Type B pancreatic cell (in vitro differentiated cells): ENCODE data around the gene SMYD1. TPM values are rescaled to one million over a fixed set of nuclear protein-coding genes. Genes with fewer than 3 reads are reported as not detected.

Experiments used
- DNase-seq: peaks from one replicate; pipeline ENCODE4 v3.0.0; 2021; ENCODE audit warnings: mixed read lengths; ENCODE audit not compliant: unreplicated experiment; ENCODE audit errors: extremely low spot score
- H3K27ac Mint-ChIP-seq: 2 replicates; pipeline ENCODE4 v1.8.0; 2021; ENCODE audit warnings: mild to moderate bottlenecking, mixed read lengths
- H3K27me3 Mint-ChIP-seq: 2 replicates; pipeline ENCODE4 v1.8.0; 2021; ENCODE audit warnings: mixed read lengths
- H3K36me3 Mint-ChIP-seq: 2 replicates; pipeline ENCODE4 v1.8.0; 2021; ENCODE audit warnings: mixed read lengths
- H3K4me1 Mint-ChIP-seq: one replicate; pipeline ENCODE4 v1.8.0; 2021; ENCODE audit warnings: mixed read lengths; ENCODE audit not compliant: unreplicated experiment
- H3K4me3 Mint-ChIP-seq: 2 replicates; pipeline ENCODE4 v1.8.0; 2021; ENCODE audit warnings: mild to moderate bottlenecking, mixed read lengths
- H3K9me3 Mint-ChIP-seq: 2 replicates; pipeline ENCODE4 v1.8.0; 2021; ENCODE audit warnings: mixed read lengths
- total RNA-seq: library from RNA; stranded (reverse); gene quantifications from 2 replicates; pipeline ENCODE4 v1.2.1, GENCODE V29; 2021; ENCODE audit warnings: low replicate concordance
- TF ChIP-seq, protein P1 (sequence below): fragments of 200-600 bp; sonication (generic); conservative IDR thresholded peaks from 2 replicates; pipeline ENCODE4 v1.5.0; 2021; ENCODE audit warnings: antibody characterized with exemption, mild to moderate bottlenecking

The SMYD1 gene
- total RNA-seq, 1 donor from 2014 or later, result 0.87 TPM

DNA sequence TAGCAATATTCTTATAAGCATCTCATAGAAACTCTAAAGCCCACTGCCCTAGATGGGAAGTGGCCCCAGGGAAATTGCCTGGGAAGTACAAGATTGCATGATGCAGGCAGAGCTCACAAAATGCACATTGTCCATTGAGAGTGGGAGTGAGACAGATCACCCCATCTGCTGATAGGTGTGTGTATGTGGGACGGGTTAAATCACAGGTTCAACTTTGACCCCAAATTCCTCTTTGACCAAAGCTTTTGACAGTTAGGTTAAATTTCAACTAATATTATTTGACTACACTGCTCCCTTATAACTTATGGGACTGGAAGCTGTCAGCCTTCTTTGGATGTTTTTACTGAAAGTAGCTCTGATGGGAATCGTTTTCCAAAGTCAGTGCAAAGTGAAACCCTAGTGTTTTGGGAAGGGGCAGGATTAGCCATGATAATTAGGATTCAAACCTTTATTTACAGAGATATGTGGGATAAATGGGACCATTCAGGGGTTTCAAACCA is 71.6 kb downstream of the SMYD1 start:
- peaks cover 3% of the 10 kb centered on the region for H3K9me3 Mint-ChIP-seq
- no peak for DNase-seq
- no peak overlapping the region for H3K4me3 Mint-ChIP-seq
- H3K27ac Mint-ChIP-seq, result no peak overlapping the region
- H3K4me1 Mint-ChIP-seq, result no peaks in the 10 kb centered on the region
- H3K36me3 Mint-ChIP-seq, result no peaks in the 10 kb centered on the region
- H3K27me3 Mint-ChIP-seq, result peaks cover 18% of the 10 kb centered on the region
- TF ChIP-seq, protein P1, sequence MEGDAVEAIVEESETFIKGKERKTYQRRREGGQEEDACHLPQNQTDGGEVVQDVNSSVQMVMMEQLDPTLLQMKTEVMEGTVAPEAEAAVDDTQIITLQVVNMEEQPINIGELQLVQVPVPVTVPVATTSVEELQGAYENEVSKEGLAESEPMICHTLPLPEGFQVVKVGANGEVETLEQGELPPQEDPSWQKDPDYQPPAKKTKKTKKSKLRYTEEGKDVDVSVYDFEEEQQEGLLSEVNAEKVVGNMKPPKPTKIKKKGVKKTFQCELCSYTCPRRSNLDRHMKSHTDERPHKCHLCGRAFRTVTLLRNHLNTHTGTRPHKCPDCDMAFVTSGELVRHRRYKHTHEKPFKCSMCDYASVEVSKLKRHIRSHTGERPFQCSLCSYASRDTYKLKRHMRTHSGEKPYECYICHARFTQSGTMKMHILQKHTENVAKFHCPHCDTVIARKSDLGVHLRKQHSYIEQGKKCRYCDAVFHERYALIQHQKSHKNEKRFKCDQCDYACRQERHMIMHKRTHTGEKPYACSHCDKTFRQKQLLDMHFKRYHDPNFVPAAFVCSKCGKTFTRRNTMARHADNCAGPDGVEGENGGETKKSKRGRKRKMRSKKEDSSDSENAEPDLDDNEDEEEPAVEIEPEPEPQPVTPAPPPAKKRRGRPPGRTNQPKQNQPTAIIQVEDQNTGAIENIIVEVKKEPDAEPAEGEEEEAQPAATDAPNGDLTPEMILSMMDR, result no peak

DNA sequence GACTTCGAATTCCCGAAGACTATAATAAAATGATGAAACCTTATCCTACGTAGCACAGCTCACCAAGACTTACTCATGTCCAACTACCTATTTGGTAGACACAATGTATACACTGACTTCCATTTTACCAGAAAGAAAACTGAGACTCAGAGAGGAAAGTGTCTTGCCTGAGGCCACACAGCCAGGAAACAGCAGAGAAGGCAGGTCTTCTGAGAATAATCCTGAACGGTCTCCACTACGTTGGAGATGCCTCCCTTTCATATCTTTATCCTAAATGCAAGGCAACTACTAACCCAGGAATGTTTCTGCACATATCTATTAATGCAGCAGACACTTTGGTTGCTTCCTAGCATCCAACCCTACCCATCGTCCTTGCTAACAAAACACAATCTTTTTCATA is 72.2 kb downstream of the SMYD1 start:
- Mint-ChIP-seq H3K27me3 (peaks cover 18% of the 10 kb centered on the region), H3K36me3 (no peaks in the 10 kb centered on the region)
- TF ChIP-seq, protein P1, result no peak

DNA sequence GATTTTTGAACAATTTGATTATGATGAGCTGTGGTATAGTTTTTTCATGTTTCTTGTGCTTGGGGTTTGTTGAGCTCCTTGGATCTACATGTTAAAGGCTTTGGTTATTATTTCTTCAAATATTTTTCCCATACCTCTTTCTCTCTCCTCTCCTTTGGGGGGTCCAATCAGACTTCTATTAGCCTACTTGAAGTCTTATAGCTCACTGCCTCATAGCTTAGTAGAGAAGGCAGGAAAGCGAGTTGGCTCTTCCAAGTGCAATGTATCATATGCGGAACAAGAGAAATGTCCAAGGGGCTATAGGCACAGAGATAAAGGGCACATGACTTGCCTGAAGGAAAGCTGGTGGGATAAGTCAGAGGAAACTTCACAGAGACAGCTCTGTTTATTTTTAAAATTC is 74.3 kb downstream of the SMYD1 start:
- no peak for DNase-seq
- Mint-ChIP-seq H3K36me3 (no peaks in the 10 kb centered on the region), H3K4me1 (no peaks in the 10 kb centered on the region), H3K9me3 (peaks cover 4% of the 10 kb centered on the region), H3K27me3 (peaks cover 17% of the 10 kb centered on the region), H3K27ac (no peak overlapping the region), H3K4me3 (no peak overlapping the region)
- TF ChIP-seq, protein P1, result no peak

More for the DNA sequence above, 72.2 kb downstream of the SMYD1 start:
- H3K4me3 Mint-ChIP-seq, result no peak overlapping the region
- H3K9me3 Mint-ChIP-seq, result peaks cover 4% of the 10 kb centered on the region
- no peak overlapping the region for H3K27ac Mint-ChIP-seq
- no peak for DNase-seq
- no peaks in the 10 kb centered on the region for H3K4me1 Mint-ChIP-seq

DNA sequence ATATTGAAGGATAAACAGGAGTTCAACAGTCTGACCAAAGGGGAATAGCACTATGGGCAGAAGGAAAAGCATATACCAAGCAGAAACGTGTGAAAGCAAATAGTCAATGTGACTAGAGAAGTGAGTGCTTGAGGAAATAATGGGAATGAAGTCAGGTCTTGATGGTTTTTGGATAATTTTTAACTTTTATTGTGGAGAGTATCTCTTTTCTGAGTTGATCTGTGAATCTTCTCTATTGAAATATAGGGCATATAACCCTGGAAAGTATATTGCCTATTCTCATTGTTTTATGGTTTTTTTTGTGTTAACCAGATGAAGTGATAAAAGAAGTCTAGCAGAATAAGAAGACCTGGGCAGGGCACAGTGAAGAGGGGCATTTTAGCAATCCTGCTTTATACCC is 76.6 kb downstream of the SMYD1 start:
- H3K4me3 Mint-ChIP-seq, result no peak overlapping the region
- no peaks in the 10 kb centered on the region for H3K4me1 Mint-ChIP-seq
- TF ChIP-seq, protein P1, result no peak
- peaks cover 12% of the 10 kb centered on the region for H3K27me3 Mint-ChIP-seq
- DNase-seq, result no peak
- peaks cover 9% of the 10 kb centered on the region for H3K9me3 Mint-ChIP-seq
- no peaks in the 10 kb centered on the region for H3K36me3 Mint-ChIP-seq
- no peak overlapping the region for H3K27ac Mint-ChIP-seq

DNA sequence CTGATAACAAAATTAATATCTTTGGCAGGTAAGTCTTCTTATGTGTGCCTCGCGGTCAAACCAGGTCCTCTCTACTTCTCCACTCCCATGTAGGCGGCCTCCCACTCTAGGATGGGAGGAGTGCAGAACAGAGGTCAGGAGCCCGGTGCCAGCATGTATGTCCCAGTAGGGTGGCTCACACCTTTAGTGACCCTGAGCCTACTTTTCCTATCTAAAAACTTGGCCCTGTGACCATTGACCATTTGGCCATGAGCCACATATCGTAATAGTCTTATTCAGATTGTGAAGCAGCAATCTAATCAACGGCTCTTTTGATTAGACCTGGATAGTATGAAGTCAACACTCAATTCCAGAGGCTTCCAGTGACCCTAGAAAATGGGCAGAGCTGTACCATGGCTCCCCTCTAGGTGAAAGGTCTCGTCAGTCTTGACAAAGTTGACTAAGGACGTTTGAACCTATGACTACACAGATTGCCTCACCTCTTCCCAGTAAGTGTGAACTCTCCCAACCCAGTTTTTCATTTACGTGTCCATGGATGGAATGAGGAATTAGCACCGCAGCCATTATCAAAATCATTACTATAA is 77.4 kb downstream of the SMYD1 start:
- Mint-ChIP-seq H3K4me3 (no peak overlapping the region), H3K27me3 (peaks cover 12% of the 10 kb centered on the region), H3K36me3 (no peaks in the 10 kb centered on the region), H3K9me3 (peaks cover 12% of the 10 kb centered on the region), H3K4me1 (no peaks in the 10 kb centered on the region), H3K27ac (no peak overlapping the region)
- TF ChIP-seq, protein P1, result no peak
- DNase-seq, result no peak
